HCT116 (cell line): ENCODE results near the gene FGFR1OP2. TPM values are rescaled to one million over a fixed set of nuclear protein-coding genes. Genes with fewer than 3 reads are reported as not detected.

Experiments used
- ATAC-seq: fragments of 200-7000 bp; cut with Tn5 transposase; 2 replicates; pipeline ENCODE4 v1.9.1; 2020; ENCODE audit warnings: mild to moderate bottlenecking, moderate library complexity
- BruUV-seq: library from RNA; stranded (reverse); fragments of 400-500 nt; replicated peaks from 2 replicates; lab custom pipeline; 2021; lab: Mats Ljungman, UMichigan
- CTCF ChIA-PET: fragments of 300-600 bp; sonication (Branson Sonifier 250); formaldehyde crosslinking; loops from one replicate; lab custom pipeline; 2021; ENCODE audit warnings: antibody characterized with exemption; lab: Charles Lee
- POLR2A ChIA-PET: fragments of 300-600, 350-600 bp; sonication (Branson Sonifier 250); formaldehyde crosslinking; loops from one replicate; lab custom pipeline; 2021; ENCODE audit warnings: antibody characterized with exemption; lab: Charles Lee
- RAD21 ChIA-PET, 2 experiments: fragments of 300-600 bp; sonication (Branson Sonifier 250); formaldehyde crosslinking; loops; one replicate each; lab custom pipeline; 2023; ENCODE audit warnings: low total read pairs in 2 of 2; ENCODE audit not compliant: uncharacterized antibody in 2 of 2, unreplicated experiment in 2 of 2, low non-redundant PET in 1 of 2; lab: Charles Lee
- DNase-seq: peaks from one replicate; pipeline ENCODE4 v3.0.0-alpha.2; 2010; ENCODE audit warnings: low read depth, low spot score
- H2AFZ ChIP-seq: fragments of 200-600 bp; shearing (Covaris generic), sonication (generic); 2 replicates; pipeline ENCODE4 v1.6.1; 2017; ENCODE audit warnings: low read depth, mixed run types, mixed read lengths, antibody characterized with exemption, low read length; ENCODE audit not compliant: poor library complexity, severe bottlenecking
- H3K27ac ChIP-seq: 2 replicates; pipeline ENCODE4 v1.5.1; 2012; ENCODE audit warnings: low read depth, low read length
- H3K27me3 ChIP-seq: fragments of 200-600 bp; sonication (generic); 2 replicates; pipeline ENCODE4 v1.6.1; 2016; ENCODE audit warnings: mixed run types, low read length, mixed read lengths; ENCODE audit not compliant: insufficient read depth
- H3K36me3 ChIP-seq, 2 experiments: fragments of 200-500 bp in 1 of 2; fragments of 200-600 bp in 1 of 2; sonication (Bioruptor generic) in 1 of 2; sonication (generic) in 1 of 2; 2 replicates each; pipeline versions ENCODE4 v1.5.1 to v1.6.1; 2014 to 2016; ENCODE audit warnings: low read length in 2 of 2, inconsistent platforms in 1 of 2, mixed read lengths in 1 of 2, mixed run types in 1 of 2; ENCODE audit not compliant: insufficient read depth in 2 of 2, control insufficient read depth in 1 of 2
- H3K4me1 ChIP-seq, 2 experiments: fragments of 200-600 bp in 1 of 2; sonication (generic) in 1 of 2; 2 replicates each; pipeline versions ENCODE4 v1.5.1 to v1.6.1; 2012 to 2017; ENCODE audit warnings: low read length in 2 of 2, inconsistent platforms in 1 of 2, mild to moderate bottlenecking in 1 of 2, mixed read lengths in 1 of 2, mixed run types in 1 of 2, moderate library complexity in 1 of 2; ENCODE audit not compliant: insufficient read depth in 2 of 2, control insufficient read depth in 1 of 2
- H3K4me2 ChIP-seq: fragments of 200-600 bp; sonication (generic); 2 replicates; pipeline ENCODE4 v1.6.1; 2017; ENCODE audit warnings: mixed run types, low read length, mixed read lengths
- H3K4me3 ChIP-seq, 2 experiments: fragments of 200-600 bp in 1 of 2; sonication (generic) in 1 of 2; replicated peaks in 1 of 2; 2 replicates each; pipeline ENCODE4 v1.5.1; 2011 to 2016; ENCODE audit warnings: low read length in 2 of 2, control low read depth in 1 of 2, low read depth in 1 of 2, mild to moderate bottlenecking in 1 of 2, mixed read lengths in 1 of 2, mixed run types in 1 of 2
- H3K79me2 ChIP-seq: fragments of 200-600 bp; sonication (generic); 2 replicates; pipeline ENCODE4 v1.6.1; 2017; ENCODE audit warnings: mild to moderate bottlenecking, mixed run types, low read length, moderate library complexity, mixed read lengths; ENCODE audit not compliant: insufficient read depth
- H3K9ac ChIP-seq: fragments of 200-600 bp; sonication (generic); 2 replicates; pipeline ENCODE4 v1.6.1; 2016; ENCODE audit warnings: low read length, mixed read lengths
- H3K9me2 ChIP-seq: fragments of 200-600 bp; sonication (generic), shearing (Covaris generic); 2 replicates; pipeline ENCODE4 v1.6.1; 2017; ENCODE audit warnings: mixed run types, mild to moderate bottlenecking, moderate library complexity; ENCODE audit not compliant: insufficient read depth
- H3K9me3 ChIP-seq, 2 experiments: fragments of 200-500 bp in 1 of 2; fragments of 200-600 bp in 1 of 2; sonication (Bioruptor generic) in 1 of 2; sonication (generic) in 1 of 2; 2 replicates each; pipeline ENCODE4 v1.6.1; 2014 to 2017; ENCODE audit warnings: low read length in 2 of 2, mixed read lengths in 2 of 2, inconsistent platforms in 1 of 2, low read depth in 1 of 2, mild to moderate bottlenecking in 1 of 2, mixed run types in 1 of 2, moderate library complexity in 1 of 2; ENCODE audit not compliant: control insufficient read depth in 1 of 2, insufficient read depth in 1 of 2
- H4K20me1 ChIP-seq: fragments of 200-600 bp; sonication (generic), shearing (Covaris generic); 2 replicates; pipeline ENCODE4 v1.6.1; 2017; ENCODE audit warnings: mixed run types, mild to moderate bottlenecking, moderate library complexity; ENCODE audit not compliant: insufficient read depth
- EGR1 ChIP-seq: IDR thresholded peaks from 2 replicates; pipeline ENCODE4 v1.6.1; 2012; ENCODE audit warnings: low read depth
- POLR2A ChIP-seq: IDR thresholded peaks from 2 replicates; pipeline ENCODE4 v1.7.0; 2011; ENCODE audit warnings: borderline replicate concordance; ENCODE audit not compliant: insufficient read depth, insufficient read length; ENCODE audit errors: extremely low read depth
- POLR2AphosphoS5 ChIP-seq: IDR thresholded peaks from 2 replicates; pipeline ENCODE4 v1.6.1; 2011; ENCODE audit warnings: mild to moderate bottlenecking, low read depth, low read length, moderate library complexity
- REST ChIP-seq: IDR thresholded peaks from 2 replicates; pipeline ENCODE4 v1.6.1; 2012; ENCODE audit warnings: low read depth
- SIN3A ChIP-seq: IDR thresholded peaks from 2 replicates; pipeline ENCODE4 v1.6.1; 2012; ENCODE audit warnings: low read depth
- SRF ChIP-seq: IDR thresholded peaks from 2 replicates; pipeline ENCODE4 v1.6.1; 2012; ENCODE audit warnings: low read depth
- ZBTB33 ChIP-seq: IDR thresholded peaks from 2 replicates; pipeline ENCODE4 v1.6.1; 2011; ENCODE audit warnings: mild to moderate bottlenecking, low read length, moderate library complexity; ENCODE audit not compliant: insufficient replicate concordance; ENCODE audit errors: extremely low read depth
- intact Hi-C: fragments of 100-400 bp; cut with micrococcal nuclease; formaldehyde crosslinking; loops from 2 replicates; pipeline ENCODE4 v1.10.0; 2022
- total RNA-seq: library from RNA; stranded (reverse); gene quantifications from one replicate; pipeline ENCODE4 v1.2.1, GENCODE V29; 2021; ENCODE audit not compliant: unreplicated experiment

Gene FGFR1OP2
- total RNA-seq, 1 experiment from 2014 or later, result 29.6 TPM

- no peak for TF ChIP-seq REST
- TF ChIP-seq ZBTB33, result no peak
- no peak for TF ChIP-seq POLR2AphosphoS5
- TF ChIP-seq EGR1, result no peak
- no peak for TF ChIP-seq POLR2A
These were observed 74.6 kb downstream of the FGFR1OP2 start (continued) for GRCh38 chr12:27012982-27013255.

- Histone ChIP-seq H3K79me2 (peaks cover 40% of the 10 kb centered on the region), H3K27ac (peak overlapping the region; percentile 61), H3K4me2 (peak overlapping the region; percentile 99), H3K9me3 (no peaks in the 10 kb centered on the region), H3K4me3 (peak overlapping the region; percentile 47 to 87), H3K36me3 (no peaks in the 10 kb centered on the region; a peak in 1 of 4 replicates), H3K27me3 (no peaks in the 10 kb centered on the region), H2AFZ (no peak overlapping the region), H3K9me2 (no peaks in the 10 kb centered on the region), H4K20me1 (no peaks in the 10 kb centered on the region), H3K9ac (peak overlapping the region; percentile 70), H3K4me1 (peaks cover 18 to 34% of the 10 kb centered on the region in 2 experiments; a peak in 3 of 4 replicates)
- BruUV-seq, result no TSS peak
- DNase-seq (no peak), ATAC-seq (peak; percentile 54)
- TF ChIP-seq SIN3A (peak; percentile 10; the same call in 1 of the 2 replicates), SRF (no peak)
- intact Hi-C loops, result loop anchor here (2.0 to 10.0 kb wide), 3 partner anchors 76 to 691 kb away; partner anchors contain the start of genes FGFR1OP2 and INTS13
- RAD21 ChIA-PET, result no interaction called here
- CTCF ChIA-PET, result interaction anchor here (0.8 to 1.4 kb wide), 5 partner anchors 9 to 163 kb away, joined by 3 to 6 read pairs (median 5); partner anchors contain the start of gene MED21
- POLR2A ChIA-PET, result interaction anchor here (1.0 kb wide), 1 partner anchor 8 kb away, joined by 3 read pairs; the partner anchor contains the start of gene MED21
These were observed 75.4 kb downstream of the FGFR1OP2 start for GRCh38 chr12:27013611-27014084.
